GM18861 (cell line): Measurements from ENCODE around the gene AKAP13.
"Not testable (repeated sequence)": the region's sequence is repeated elsewhere in the genome, so short reads cannot be mapped to it uniquely, and the experiment has no call there.

Experiments
- ATAC-seq: cut with Tn5 transposase; IDR thresholded peaks from one replicate; pipeline ENCODE4 v1.9.1; 2021; ENCODE audit not compliant: unreplicated experiment

Gene AKAP13

DNA sequence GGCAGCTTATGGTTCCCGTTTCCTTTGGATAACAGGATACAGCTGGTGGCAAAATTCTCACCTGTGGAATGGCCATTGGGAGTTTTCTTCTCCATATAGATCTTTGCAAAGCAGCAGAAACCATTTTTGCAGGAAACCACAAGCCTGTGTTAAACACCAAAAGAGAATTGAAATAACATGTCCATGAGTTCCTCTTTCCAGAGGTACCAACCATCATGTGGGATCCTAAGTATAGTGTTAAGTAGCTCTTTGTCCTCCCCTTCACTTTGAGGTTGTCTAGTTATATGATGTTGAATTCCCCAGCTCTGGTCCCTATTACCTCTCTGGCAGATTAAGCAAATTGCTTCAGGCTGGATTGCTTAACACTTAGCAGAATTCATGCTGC is 94.9 kb downstream of the AKAP13 start:
- ATAC-seq: peak; percentile 46

DNA sequence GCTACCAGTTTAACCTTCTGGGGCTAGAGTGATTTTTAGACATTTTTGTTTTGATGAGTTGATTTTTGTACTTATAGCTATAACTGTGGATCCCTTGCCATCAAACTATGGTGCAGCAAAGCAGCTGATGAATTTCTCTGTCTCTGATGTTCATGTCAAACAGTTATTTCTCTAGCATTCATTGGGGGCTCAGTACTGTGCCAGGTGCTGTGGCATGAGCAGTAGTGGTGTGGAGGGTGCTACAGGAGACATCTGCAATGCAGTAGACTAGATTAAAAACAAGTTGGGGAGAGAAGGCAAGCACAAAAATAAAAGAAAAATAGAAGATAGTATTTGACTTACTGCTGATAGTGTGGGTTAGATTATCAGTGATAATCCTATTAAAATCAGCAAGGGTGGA is 95.3 kb downstream of the AKAP13 start:
- no peak for ATAC-seq

DNA sequence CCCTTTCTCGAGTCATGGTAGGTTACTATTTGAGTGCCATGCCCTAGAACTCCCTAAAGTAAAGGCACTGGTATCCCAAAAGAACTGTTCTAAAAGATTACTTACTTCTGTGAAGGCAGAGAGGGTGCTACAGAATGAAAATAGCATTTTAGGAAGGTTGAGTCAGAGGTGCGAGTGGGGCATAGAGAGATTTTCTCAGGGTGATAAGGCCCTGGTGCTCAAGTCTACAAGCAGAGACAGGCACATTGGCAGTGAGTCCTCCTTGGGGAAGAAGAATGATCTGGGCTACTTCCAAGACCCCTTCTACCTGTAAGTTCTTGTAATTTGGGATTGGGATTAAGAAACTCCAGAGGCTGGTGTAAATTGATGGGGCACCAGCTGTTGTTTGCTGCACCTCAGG is 96.7 kb downstream of the AKAP13 start:
- no peak for ATAC-seq

DNA sequence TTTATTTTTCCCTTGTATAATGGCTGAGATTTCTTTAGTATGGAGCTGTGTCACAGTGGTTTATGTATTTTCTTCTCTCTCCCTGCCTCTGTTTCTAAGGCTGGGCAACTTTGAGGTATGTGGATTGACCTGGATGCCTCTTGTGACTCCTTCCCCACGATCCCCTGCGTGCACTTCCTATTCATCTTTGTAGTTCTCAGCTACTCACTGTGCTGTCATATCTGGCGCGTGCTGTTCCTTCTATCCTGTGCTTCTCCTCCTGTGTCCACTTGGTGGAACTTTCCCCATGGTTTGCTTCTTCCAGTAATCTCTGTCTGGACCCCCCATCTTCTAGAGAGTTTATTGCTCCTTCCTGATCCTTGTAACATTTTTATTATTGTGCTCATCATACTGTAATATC is 97.3 kb downstream of the AKAP13 start:
- ATAC-seq: no peak

DNA sequence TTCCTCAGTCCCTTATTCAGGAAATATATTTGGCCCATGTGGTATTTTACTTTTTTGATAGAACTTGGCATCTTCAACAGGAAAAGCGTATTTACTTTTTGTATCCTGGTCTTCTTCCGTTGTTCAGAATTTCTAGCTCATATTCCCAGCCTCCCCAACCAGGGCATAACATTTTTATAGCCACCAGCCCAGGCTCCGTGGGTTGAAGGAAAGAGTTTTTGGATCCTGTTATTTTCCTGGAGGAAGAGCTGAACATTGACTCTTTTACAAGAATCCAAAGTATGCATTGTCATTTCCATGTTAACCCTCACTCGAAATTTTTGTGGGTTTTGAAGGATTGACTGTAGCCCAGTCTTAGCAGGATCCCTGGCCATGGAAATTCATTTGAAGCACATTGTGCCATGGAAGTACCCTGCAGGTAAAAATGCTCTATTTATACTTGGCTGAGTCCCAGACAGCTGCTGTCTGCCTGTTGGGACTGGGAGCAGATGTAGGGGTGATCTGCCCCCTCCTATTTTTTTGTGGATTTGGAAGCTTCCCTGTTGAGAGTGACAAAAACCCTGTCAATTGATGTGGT is 98.8 kb downstream of the AKAP13 start:
- ATAC-seq: no peak

DNA sequence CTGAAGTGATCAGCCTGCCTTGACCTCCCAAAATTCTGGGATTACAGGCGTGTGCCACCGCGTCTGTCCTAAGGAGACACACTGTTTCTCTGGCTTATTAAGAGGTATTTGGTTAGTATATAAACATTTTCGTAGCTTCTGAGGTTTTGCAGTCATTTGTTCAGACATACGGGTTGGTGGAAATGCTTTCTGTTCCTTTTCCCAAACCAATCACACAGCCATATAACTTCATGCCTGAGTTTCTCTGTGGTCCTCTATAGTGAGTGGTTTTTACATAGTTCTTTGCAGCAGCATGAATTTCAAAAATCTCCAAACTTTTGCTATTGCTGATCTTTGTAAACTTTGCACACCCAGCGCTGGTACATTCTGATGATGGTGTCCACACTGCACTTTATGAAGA is 100.5 kb downstream of the AKAP13 start:
- no peak for ATAC-seq

DNA sequence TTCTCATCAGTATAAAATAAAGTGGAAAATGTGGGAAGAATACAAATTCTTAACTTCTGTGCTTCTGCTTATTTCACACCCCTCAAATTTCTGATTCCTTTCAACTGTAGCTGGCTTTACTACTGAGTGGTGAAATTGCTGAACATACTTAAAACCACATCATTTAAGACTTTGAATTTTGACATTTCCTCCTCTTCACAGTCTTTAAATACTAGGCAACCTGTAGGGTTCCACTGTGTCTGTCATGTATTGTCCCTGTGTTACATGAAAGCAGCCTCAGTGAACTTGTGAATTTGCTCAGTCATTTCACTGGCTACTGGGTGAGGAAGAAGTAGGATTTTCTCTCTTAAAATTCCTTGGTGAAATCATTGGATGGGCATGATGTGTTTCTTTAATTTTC is 101.1 kb downstream of the AKAP13 start:
- ATAC-seq: not testable (repeated sequence)

DNA sequence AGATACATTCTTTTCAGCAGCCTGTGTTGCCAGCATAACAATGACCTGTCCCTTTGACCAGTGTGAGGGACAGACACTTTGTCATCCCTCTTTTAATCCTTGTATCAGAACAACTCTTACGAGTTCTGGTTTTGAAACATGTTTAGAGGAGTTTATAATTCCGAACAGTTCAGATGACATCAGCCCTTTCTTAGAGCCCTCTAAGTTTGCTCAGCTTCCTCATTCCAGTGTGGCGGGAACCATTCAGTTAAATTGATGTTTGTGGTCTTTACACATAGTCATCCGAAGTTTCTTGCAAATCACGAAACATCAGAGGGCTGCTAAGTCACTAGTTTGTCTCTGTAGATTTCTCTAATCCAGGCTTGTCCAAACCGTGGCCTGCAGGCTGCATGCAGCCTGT is 102.5 kb downstream of the AKAP13 start:
- ATAC-seq: no peak

DNA sequence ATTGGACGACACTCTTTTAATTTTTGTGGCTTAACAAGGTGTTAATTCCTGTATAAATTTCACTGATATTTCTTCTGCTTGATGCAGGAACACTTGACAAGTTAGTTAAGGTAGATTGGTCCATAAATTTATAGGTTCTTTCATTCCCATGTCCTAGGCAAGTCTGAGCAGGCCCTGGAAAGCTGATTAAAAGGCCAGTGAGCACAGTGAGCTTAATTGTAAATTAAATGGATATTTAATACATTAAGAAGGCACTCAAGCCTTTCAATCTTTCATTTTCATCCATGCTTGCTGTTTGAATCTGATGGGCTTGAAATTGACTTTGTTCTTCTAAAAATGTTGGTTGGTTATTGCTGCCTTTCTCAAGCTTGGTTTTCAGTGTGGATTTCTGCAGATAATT is 103.6 kb downstream of the AKAP13 start:
- ATAC-seq: not testable (repeated sequence)

DNA sequence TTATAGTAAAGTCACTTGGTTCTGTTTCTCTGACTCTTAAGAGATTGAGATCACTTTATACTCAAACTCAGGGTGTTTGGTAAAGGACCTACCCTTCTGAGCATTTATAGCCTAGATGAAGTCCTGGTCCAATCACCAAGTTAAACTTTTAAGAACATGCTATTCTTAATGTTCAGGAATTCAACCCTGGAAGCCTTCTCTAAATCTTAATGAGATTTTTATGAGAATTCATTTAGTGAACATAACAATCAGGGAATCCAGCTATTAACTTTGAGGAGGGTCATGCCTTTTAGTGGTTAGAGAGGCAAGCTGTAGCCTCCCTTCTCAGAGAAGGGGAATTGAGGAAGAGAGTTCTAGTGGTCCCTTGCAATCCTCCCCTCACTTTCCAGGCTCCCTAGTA is 104.5 kb downstream of the AKAP13 start:
- not testable (repeated sequence) for ATAC-seq

DNA sequence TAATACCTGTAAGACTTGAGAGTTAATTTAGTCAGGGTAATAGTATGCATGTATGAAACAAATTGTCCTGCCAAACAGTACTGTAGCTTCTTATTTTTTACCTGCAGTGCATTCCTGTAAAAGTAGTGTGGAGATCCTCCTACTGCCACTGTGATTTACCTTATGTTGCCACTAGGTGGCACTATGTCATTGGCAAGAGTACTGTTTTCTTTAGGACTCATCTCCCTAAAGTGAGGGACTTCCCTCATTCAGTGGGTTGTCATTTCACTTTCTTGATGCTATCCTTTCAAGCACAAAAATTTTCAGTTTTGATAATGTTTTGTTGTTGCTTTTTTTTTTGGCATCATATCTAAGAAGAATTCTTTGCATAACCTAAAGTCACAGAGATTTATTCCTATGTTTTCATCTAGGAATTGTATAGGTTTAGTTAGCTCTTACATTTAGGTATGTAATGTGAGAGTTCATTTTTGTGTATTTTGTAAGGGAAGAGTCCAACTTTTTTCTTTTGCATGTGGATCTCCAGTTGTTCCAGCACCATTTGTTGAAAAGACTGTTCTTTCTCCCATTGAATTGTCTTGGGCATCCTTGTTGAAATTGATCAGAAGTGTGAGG is 105.7 kb downstream of the AKAP13 start:
- ATAC-seq: peak; percentile 63

DNA sequence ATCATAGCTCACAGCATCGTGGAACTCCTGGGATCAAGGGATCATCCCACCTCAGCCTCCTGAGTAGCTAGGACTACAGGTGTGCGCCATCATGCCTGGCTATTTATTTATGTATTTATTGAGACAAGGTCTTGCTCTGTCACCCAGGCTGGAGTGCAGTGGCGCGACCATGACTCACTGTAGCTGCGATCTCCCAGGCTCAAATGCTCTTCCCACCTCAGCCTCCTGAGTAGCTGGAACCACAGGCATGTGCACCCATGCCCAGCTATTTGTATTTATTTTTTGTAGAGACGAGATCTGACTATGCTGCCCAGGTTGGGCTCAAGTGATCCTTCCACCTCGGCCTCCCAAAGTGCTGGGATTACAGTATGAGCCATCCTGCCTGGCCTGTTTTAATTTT is 107.4 kb downstream of the AKAP13 start:
- ATAC-seq: not testable (repeated sequence)

DNA sequence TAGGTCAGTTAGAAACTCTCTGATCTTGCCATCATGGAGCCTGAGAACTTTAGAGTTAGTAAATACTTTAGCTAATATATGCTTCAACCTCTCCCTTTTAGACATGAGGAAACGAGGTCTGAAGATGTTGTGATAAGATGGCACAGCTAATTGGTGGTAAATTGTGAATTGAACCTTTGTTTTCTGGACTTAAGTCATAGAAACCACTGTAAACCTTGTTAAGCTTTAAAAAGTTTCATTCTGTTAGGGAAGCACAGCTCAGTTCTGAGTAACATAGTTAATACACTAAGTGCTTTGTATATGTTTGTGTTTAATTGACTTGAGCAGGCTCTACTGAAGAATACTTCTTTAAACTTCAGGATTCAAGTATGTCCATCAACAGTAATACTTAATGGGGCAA is 108.6 kb downstream of the AKAP13 start:
- no peak for ATAC-seq

DNA sequence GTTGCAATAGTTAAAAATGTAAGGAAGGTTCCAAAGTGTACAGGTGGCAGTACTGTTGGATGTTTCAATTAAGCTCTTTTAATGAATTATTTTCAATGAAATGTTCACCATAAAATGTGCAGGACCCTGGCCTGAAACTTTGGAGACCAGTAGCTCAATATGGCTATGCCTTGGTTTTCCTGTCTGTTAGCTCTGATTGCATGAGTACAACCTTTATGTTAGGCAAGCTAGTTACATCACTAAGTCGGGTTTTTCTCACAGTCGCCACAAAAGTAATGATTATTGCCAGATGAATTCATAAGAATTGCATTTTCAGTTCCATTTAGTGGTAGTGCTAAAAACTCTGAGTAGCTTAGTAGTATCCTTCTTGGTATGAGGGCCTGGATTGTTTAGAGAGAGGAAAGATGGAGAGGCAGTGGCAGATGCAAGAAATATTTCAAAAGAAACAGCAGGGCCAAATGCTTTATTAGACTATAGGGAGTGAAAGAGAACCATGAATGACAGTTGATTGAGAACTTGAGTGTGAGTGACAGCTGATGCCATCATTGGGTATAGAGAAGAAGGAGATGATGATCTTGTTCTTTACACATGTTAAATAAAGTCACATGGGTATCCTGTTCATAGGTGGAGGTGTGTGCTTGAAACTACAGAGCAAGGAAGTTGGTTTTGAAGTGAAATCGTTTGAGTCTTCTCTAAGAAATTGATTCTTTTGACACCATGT is 109.5 kb downstream of the AKAP13 start:
- no peak for ATAC-seq

DNA sequence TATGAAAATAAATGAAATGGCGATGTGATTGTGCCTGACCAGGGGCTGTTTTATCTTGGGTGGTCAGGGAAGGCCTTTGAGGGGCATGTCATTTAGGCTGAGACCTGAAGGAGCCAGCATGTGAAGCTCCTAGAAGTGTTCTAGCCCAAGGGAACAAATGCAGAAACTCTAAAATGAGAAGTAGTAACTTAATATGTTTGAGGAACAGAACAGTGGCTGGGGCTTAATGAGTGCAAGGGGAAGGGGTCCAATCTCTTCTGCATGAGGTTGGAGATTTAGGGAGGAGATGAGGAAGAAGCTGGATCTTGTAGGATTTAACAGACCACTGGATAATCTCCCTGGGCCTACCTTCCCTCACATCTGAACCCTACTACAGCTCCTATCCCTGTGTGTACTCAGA is 110.5 kb downstream of the AKAP13 start:
- ATAC-seq: no peak

DNA sequence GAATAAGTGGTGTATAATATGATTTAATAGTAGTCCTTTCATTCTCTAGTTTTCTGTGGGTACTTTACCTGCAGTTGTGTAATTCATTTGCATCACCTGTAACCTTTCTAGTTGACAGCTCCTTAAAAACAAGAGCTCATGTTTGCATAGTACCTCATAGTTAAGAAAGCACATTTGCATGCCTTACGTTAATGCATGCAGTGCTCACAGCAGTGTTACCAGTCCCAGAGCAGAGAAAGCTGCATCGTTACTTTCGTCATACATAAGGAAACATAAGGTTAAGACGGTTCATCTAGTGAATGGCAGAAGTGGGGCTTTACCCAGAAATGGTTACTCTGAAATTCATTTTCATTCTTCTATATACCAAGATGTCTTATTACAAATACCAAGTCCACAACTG is 111.3 kb downstream of the AKAP13 start:
- ATAC-seq: no peak

DNA sequence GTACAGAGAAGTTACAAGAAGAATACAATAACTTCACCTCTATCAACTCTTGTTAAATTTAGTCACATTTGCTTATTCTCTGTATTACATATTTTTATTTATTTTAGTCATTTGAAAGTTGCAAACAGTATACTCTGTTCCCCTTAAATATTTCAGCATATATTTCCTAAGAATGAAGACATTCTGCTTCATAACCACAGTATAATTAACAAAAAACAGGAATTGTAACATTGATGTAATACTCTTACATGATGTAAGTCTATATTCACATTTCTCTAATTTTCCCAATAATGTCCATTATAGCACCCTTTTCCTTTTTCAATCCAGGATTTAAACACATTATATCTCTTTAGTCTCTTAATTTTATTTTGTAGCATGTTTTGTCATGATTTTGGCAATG is 112.0 kb downstream of the AKAP13 start:
- ATAC-seq: no peak

DNA sequence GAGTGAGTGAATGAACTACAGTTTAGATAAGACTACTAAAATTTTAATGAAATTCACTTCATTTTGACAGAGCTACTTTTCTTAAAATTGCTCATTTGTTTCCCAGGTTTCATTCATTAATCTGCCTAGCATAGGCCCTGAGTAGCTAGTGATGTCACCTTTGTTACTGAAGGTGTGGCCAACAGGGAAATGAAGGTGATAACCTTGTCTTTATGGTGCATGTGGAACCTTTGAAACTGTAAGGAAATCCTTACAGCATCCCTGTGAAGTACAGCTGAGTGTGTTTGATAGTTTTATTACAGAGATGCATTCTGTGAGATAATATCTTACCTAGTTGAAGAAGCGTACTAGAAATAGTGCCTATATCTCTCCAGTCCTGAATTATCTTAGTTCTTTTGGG is 112.9 kb downstream of the AKAP13 start:
- no peak for ATAC-seq

DNA sequence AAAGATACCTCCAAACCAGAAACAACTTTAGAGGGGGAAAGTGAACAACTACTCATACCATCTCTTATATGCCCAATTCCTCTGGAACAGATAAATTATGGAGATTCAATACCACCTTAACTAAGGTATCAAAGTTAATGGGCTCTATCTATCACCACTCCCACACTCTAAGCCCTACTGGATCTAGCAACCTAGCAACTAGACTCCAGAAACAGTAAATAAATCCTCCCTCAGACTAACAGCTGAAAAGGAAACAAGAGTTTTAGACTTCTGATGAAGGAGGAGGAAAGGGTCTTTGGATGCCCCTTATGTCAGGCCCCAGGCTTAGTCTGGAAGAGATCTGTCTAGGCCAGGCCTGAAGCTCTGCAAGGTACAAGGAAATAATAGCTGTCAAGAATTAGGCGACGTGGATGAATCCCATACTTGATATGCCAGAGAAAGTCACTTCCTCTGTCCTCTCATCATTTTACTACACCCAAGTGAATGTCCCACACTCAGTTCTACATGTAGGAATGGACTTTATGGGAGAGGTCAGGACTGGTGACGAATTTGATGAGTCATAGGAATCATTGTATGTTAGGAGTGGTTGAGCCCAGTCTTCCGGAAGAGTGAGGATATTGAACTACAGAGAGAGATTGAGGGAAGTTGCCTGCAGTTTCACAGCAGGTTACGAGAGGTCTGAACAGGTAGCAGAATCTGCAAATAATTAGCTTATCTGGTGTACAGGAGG is 113.8 kb downstream of the AKAP13 start:
- ATAC-seq: no peak

DNA sequence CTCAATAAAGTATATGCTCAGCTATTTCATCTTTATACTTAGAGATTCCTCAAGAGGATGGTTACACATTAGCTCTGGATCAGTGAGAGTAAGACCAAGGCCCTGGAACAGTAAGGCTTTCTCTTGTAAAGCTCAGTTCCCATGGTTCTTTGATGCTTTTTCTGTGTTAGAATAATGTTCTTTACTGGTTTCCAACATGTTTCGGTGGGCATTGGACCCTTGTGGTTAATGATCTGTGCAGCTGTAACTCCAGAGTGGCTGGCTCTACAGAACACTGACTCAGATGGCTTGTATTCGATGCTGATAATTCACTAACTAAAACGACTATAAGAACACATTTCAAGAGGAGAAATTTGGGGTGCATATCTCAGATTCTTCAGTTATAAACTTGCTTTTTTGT is 114.7 kb downstream of the AKAP13 start:
- no peak for ATAC-seq

DNA sequence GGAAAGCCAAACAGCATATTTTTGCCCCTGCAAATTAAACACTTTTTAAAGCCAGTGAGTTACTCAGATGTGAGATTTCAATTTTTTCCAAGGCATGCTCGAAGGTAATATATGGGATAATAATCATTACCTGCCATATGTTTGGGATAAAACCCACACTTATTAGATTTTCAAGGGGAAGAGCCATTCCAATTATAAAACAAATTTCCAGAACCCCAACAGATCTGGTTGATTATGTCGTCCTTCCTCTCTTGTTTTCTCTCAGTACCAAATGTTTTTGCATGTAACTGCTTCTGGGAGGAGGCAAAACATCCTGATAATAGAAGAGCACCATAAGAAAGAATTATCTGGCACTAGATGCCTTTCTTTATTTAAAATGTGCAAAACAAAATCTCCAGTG is 115.1 kb downstream of the AKAP13 start:
- no peak for ATAC-seq

DNA sequence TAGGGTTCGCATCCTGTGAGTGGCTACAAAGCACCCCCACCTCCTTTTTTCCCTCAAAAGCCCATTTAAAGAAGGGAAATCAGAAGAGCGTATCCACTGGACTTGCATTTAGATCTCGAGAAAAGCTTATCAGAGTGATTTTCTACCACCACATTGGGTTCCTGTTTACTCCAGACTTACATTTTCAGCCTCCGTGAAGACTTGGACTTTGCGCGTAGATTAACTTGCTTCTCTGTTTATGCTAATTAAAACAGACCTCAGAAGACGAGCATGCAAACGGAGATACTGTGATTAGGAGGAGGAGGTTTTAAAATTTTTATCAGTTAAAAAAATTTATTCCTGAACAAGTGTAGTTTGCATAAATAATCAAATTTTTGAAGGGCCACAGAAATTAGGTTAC is 115.7 kb downstream of the AKAP13 start:
- no peak for ATAC-seq
